Testis (tissue), 5 donors: Measurements from ENCODE around the gene GRM2. TPM values are rescaled to one million over a fixed set of nuclear protein-coding genes. Genes with fewer than 3 reads are reported as not detected.

ENCODE experiments used
- DNase-seq: peaks from one replicate; pipeline ENCODE4 v3.0.0-alpha.2; 2019
- H3K27ac ChIP-seq, 2 donors: fragments of 200-600 bp; sonication (generic); one replicate each; pipeline ENCODE4 v1.5.1; 2019
- H3K27me3 ChIP-seq: fragments of 200-600 bp; sonication (generic); one replicate; pipeline ENCODE4 v1.5.1; 2019
- H3K36me3 ChIP-seq: fragments of 200-600 bp; sonication (generic); one replicate; pipeline ENCODE4 v1.5.1; 2017; ENCODE audit warnings: low read depth; ENCODE audit errors: missing control alignments
- H3K4me1 ChIP-seq: fragments of 200-600 bp; sonication (generic); one replicate; pipeline ENCODE4 v1.5.1; 2019
- H3K4me3 ChIP-seq, 2 donors: fragments of 200-600 bp; sonication (generic); one replicate each; pipeline ENCODE4 v1.5.1; 2017 to 2019
- H3K9me3 ChIP-seq: fragments of 200-600 bp; sonication (generic); one replicate; pipeline ENCODE4 v1.5.1; 2017
- CTCF ChIP-seq, 3 experiments: fragments of 450-650 bp in 2 of 3; fragments of 200-600 bp in 1 of 3; sonication (generic) in 1 of 3; IDR thresholded peaks; one replicate each; pipeline ENCODE4 v1.5.1; 2016 to 2019; ENCODE audit warnings: antibody characterized with exemption in 3 of 3, mild to moderate bottlenecking in 2 of 3, moderate library complexity in 1 of 3
- POLR2A ChIP-seq: fragments of 450-650 bp; IDR thresholded peaks from one replicate; pipeline ENCODE4 v1.6.1; 2017; ENCODE audit warnings: antibody characterized with exemption, mild to moderate bottlenecking, moderate library complexity
- WGBS, 2 donors: methylation state at CpG; one replicate each; pipeline ENCODE4 v1.1.5; 2018; 5-methylcytosine and 5-hydroxymethylcytosine counted together
- intact Hi-C: fragments of 100-400 bp; cut with DNase I; formaldehyde crosslinking; loops from one replicate; pipeline ENCODE4 v1.15.1; 2023; ENCODE audit warnings: low total_unique reads
- long read RNA-seq, 2 donors: transcript quantifications; one replicate each; lab custom pipeline, GENCODE V29; 2026
- polyA plus RNA-seq: library from polyadenylated mRNA; stranded (reverse); fragments of 350-450 nt; fragmentation: Illumina TruSeq; extraction: RNeasy Lipid Tissue Mini Kit (QIAGEN cat#74804); gene quantifications from one replicate; pipeline ENCODE4 v1.2.3, GENCODE V29; 2014; ENCODE audit warnings: low read depth, low replicate concordance; ENCODE audit not compliant: insufficient read depth
- total RNA-seq, 2 donors: library from RNA; depleted of rRNA; stranded (reverse); fragments of >200 nt; gene quantifications; one replicate each; pipeline ENCODE4 v1.2.3, GENCODE V29; 2016

The GRM2 gene
- total RNA-seq = 10 to 100 TPM; 16.9 to 34.7 TPM
- polyA plus RNA-seq = 10.7 TPM
- long read RNA-seq, donor 1 = 0 reads
- long read RNA-seq, donor 2 = 0 reads

GRCh38 chr3:51706788-51707731 lies at the start of gene GRM2:
TSS of gene GRM2 (plus strand) at chr3:51707068. CDS start at chr3:51708984, 1,916 bp downstream.
- 7 to 10% methylated on average over 15 to 51 of the region's 69 CpGs for WGBS, 2 donors
- Histone ChIP-seq H3K27me3 (no peaks in the 10 kb centered on the region), H3K9me3 (no peaks in the 10 kb centered on the region), H3K36me3 (no peaks in the 10 kb centered on the region), H3K27ac (no peak within 1 kb of the TSS), H3K4me3 (peak within 1 kb of the TSS; percentile 29 to 39), H3K4me1 (peaks cover 6% of the 10 kb centered on the region)
- no peak for TF ChIP-seq POLR2A
- no peak for TF ChIP-seq CTCF (IDR thresholded peaks at IDR 0.05)
- DNase-seq = peak; percentile 91
- intact Hi-C loops = no loop called here

- TF ChIP-seq CTCF (IDR thresholded peaks at IDR 0.05) (no peak), POLR2A (no peak)
- no peak for DNase-seq
- no peak overlapping the region for H3K27ac ChIP-seq
- no peaks in the 10 kb centered on the region for H3K36me3 ChIP-seq
- no peaks in the 10 kb centered on the region for H3K27me3 ChIP-seq
- WGBS, 2 donors = 84 to 95% methylated on average over 3 of the region's 3 CpGs
- no peaks in the 10 kb centered on the region for H3K9me3 ChIP-seq
- no peak overlapping the region for H3K4me3 ChIP-seq
- H3K4me1 ChIP-seq = no peaks in the 10 kb centered on the region
- intact Hi-C loops = no loop called here
Measured at GRCh38 chr3:51657234-51657633, 49.6 kb upstream of the GRM2 start.

GRCh38 chr3:51659942-51660341 lies 46.9 kb upstream of the GRM2 start:
- TF ChIP-seq CTCF (IDR thresholded peaks at IDR 0.05) = no peak
- TF ChIP-seq POLR2A = no peak
- DNase-seq = no peak
- no peak overlapping the region for H3K27ac ChIP-seq
- no peaks in the 10 kb centered on the region for H3K36me3 ChIP-seq
- H3K9me3 ChIP-seq = no peaks in the 10 kb centered on the region
- intact Hi-C loops = loop anchor here (10.0 kb wide), 1 partner anchor 265 kb away; the partner anchor contains the start of gene RBM15B
- H3K4me3 ChIP-seq = no peak overlapping the region
- 94 to 97% methylated on average over 9 of the region's 9 CpGs for WGBS, 2 donors
- no peaks in the 10 kb centered on the region for H3K4me1 ChIP-seq
- no peaks in the 10 kb centered on the region for H3K27me3 ChIP-seq

- Histone ChIP-seq H3K36me3 (no peaks in the 10 kb centered on the region), H3K4me3 (no peak overlapping the region), H3K9me3 (no peaks in the 10 kb centered on the region), H3K27me3 (no peaks in the 10 kb centered on the region), H3K4me1 (no peaks in the 10 kb centered on the region), H3K27ac (no peak overlapping the region)
- DNase-seq = no peak
- TF ChIP-seq CTCF (IDR thresholded peaks at IDR 0.05) (no peak), POLR2A (no peak)
- intact Hi-C loops = loop anchor here (10.0 kb wide), 1 partner anchor 268 kb away; the partner anchor contains the start of gene RBM15B
- 88 to 94% methylated on average over 8 to 14 of the region's 14 CpGs for WGBS, 2 donors
Measured at GRCh38 chr3:51662456-51662855, 44.4 kb upstream of the GRM2 start.
